Smooth muscle cell (in vitro differentiated cells): ENCODE data around the gene NCOA1. TPM values are rescaled to one million over a fixed set of nuclear protein-coding genes. Genes with fewer than 3 reads are reported as not detected.

ENCODE experiments used
- DNase-seq: peaks from one replicate; lab custom pipeline; 2025; ENCODE audit not compliant: unreplicated experiment; lab: John Stamatoyannopoulos, UW
- H2AFZ ChIP-seq: fragments of 200-600 bp; sonication (generic); 2 replicates; pipeline ENCODE4 v1.6.0; 2016; ENCODE audit warnings: antibody characterized with exemption, low read depth, mild to moderate bottlenecking
- H3F3A ChIP-seq: fragments of 200-600 bp; sonication (generic); 2 replicates; pipeline ENCODE4 v1.6.0; 2017; ENCODE audit warnings: antibody characterized with exemption, low read depth
- H3K27ac ChIP-seq: fragments of 200-600 bp; sonication (generic); 2 replicates; pipeline ENCODE4 v1.5.1; 2016; ENCODE audit warnings: low read depth, mild to moderate bottlenecking
- H3K27me3 ChIP-seq: fragments of 200-600 bp; sonication (generic); 2 replicates; pipeline ENCODE4 v1.6.1; 2016; ENCODE audit warnings: low read depth, mild to moderate bottlenecking
- H3K36me3 ChIP-seq: fragments of 200-600 bp; sonication (generic); 2 replicates; pipeline ENCODE4 v1.5.1; 2016; ENCODE audit warnings: low read depth
- H3K4me1 ChIP-seq: fragments of 200-600 bp; sonication (generic); 2 replicates; pipeline ENCODE4 v1.5.1; 2016; ENCODE audit warnings: low read depth
- H3K4me2 ChIP-seq: fragments of 200-600 bp; sonication (generic); 2 replicates; pipeline ENCODE4 v1.6.0; 2016; ENCODE audit warnings: mild to moderate bottlenecking
- H3K4me3 ChIP-seq: fragments of 200-600 bp; sonication (generic); 2 replicates; pipeline ENCODE4 v1.5.1; 2016; ENCODE audit warnings: mild to moderate bottlenecking
- H3K79me2 ChIP-seq: fragments of 200-600 bp; sonication (generic); 2 replicates; pipeline ENCODE4 v1.6.0; 2016; ENCODE audit warnings: low read depth, mild to moderate bottlenecking
- H3K9ac ChIP-seq: fragments of 200-600 bp; sonication (generic); 2 replicates; pipeline ENCODE4 v1.6.0; 2016; ENCODE audit warnings: low read depth
- H3K9me3 ChIP-seq: fragments of 200-600 bp; sonication (generic); replicated peaks from 2 replicates; pipeline ENCODE4 v1.5.1; 2016; ENCODE audit warnings: low read depth
- H4K20me1 ChIP-seq: fragments of 200-600 bp; sonication (generic); 2 replicates; pipeline ENCODE4 v1.6.0; 2016; ENCODE audit warnings: low read depth
- CTCF ChIP-seq: fragments of 200-600 bp; sonication (generic); IDR thresholded peaks from 2 replicates; pipeline ENCODE4 v1.5.1; 2017; ENCODE audit warnings: borderline replicate concordance, mild to moderate bottlenecking, antibody characterized with exemption; ENCODE audit not compliant: insufficient read depth, poor library complexity, severe bottlenecking
- WGBS: methylation state at CpG from one replicate; pipeline ENCODE4 v1.1.7; 2016; ENCODE audit warnings: low lambda C conversion rate; 5-methylcytosine and 5-hydroxymethylcytosine counted together
- polyA plus RNA-seq: library from polyadenylated mRNA; unstranded; fragments of >200 nt; fragmentation: Nextera tagmentation; extraction: Ambion mirVana; gene quantifications from 2 replicates; pipeline ENCODE4 v1.2.1, GENCODE V29; 2016
- total RNA-seq: library from RNA; depleted of rRNA; stranded (reverse); fragments of >200 nt; gene quantifications from 2 replicates; pipeline ENCODE4 v1.2.3, GENCODE V29; 2014

Gene NCOA1
- total and polyA plus RNA-seq, 2 experiments from 2014 or later = 8.5 to 21.0 TPM

GRCh38 chr2:24542269-24542872 lies 51.3 kb downstream of the NCOA1 start:
- no peak for TF ChIP-seq CTCF
- peaks cover 9% of the 10 kb centered on the region for H3K79me2 ChIP-seq
- H3K4me1 ChIP-seq = no peaks in the 10 kb centered on the region
- no peak overlapping the region for H2AFZ ChIP-seq
- DNase-seq = no peak
- no peak overlapping the region for H3K9ac ChIP-seq
- H3K4me3 ChIP-seq = no peak overlapping the region
- peaks cover 7% of the 10 kb centered on the region for H4K20me1 ChIP-seq
- no peaks in the 10 kb centered on the region for H3K9me3 ChIP-seq
- H3K27ac ChIP-seq = no peak overlapping the region
- H3K27me3 ChIP-seq = no peaks in the 10 kb centered on the region
- no peak overlapping the region for H3K4me2 ChIP-seq
- WGBS = 98% methylated on average over 3 of the region's 3 CpGs
- no peaks in the 10 kb centered on the region for H3K36me3 ChIP-seq
- no peaks in the 10 kb centered on the region for H3F3A ChIP-seq

- H3K36me3 ChIP-seq = no peaks in the 10 kb centered on the region
- no peaks in the 10 kb centered on the region for H3K27me3 ChIP-seq
- peaks cover 9% of the 10 kb centered on the region for H3K79me2 ChIP-seq
- TF ChIP-seq CTCF = no peak
- H3K4me3 ChIP-seq = no peak overlapping the region
- no peak overlapping the region for H3K27ac ChIP-seq
- no peak for DNase-seq
- H3K4me2 ChIP-seq = no peak overlapping the region
- H4K20me1 ChIP-seq = peaks cover 7% of the 10 kb centered on the region
- no peaks in the 10 kb centered on the region for H3K9me3 ChIP-seq
- 72% methylated on average over 2 of the region's 2 CpGs for WGBS
- H3F3A ChIP-seq = no peaks in the 10 kb centered on the region
- H3K9ac ChIP-seq = no peak overlapping the region
- H3K4me1 ChIP-seq = no peaks in the 10 kb centered on the region
- no peak overlapping the region for H2AFZ ChIP-seq
These were observed 52.2 kb downstream of the NCOA1 start for GRCh38 chr2:24543252-24543651.

GRCh38 chr2:24544456-24545115 lies 53.5 kb downstream of the NCOA1 start:
- Histone ChIP-seq H3K79me2 (peaks cover 9% of the 10 kb centered on the region), H3K4me2 (no peak overlapping the region), H3K4me1 (no peaks in the 10 kb centered on the region), H3K36me3 (no peaks in the 10 kb centered on the region), H4K20me1 (peaks cover under 1% of the 10 kb centered on the region), H3K9ac (no peak overlapping the region), H3F3A (no peaks in the 10 kb centered on the region), H3K9me3 (no peaks in the 10 kb centered on the region), H3K27ac (no peak overlapping the region), H3K4me3 (no peak overlapping the region), H2AFZ (no peak overlapping the region), H3K27me3 (no peaks in the 10 kb centered on the region)
- TF ChIP-seq CTCF = no peak
- 93% methylated on average over 1 of the region's 1 CpG for WGBS
- no peak for DNase-seq

- H3K4me3 ChIP-seq = no peak overlapping the region
- TF ChIP-seq CTCF = no peak
- no peak overlapping the region for H2AFZ ChIP-seq
- no peaks in the 10 kb centered on the region for H3K27me3 ChIP-seq
- no peak overlapping the region for H3K27ac ChIP-seq
- no peaks in the 10 kb centered on the region for H3K9me3 ChIP-seq
- H3K79me2 ChIP-seq = peaks cover 18% of the 10 kb centered on the region
- H3F3A ChIP-seq = no peaks in the 10 kb centered on the region
- no peak overlapping the region for H3K4me2 ChIP-seq
- no peaks in the 10 kb centered on the region for H4K20me1 ChIP-seq
- no peaks in the 10 kb centered on the region for H3K36me3 ChIP-seq
- 72% methylated on average over 1 of the region's 1 CpG for WGBS
- no peak for DNase-seq
- no peaks in the 10 kb centered on the region for H3K4me1 ChIP-seq
- no peak overlapping the region for H3K9ac ChIP-seq
These were observed 55.6 kb downstream of the NCOA1 start for GRCh38 chr2:24546669-24547068.
